GM12878 (cell line): ENCODE data around the gene TRIM7. TPM values are rescaled to one million over a fixed set of nuclear protein-coding genes. Genes with fewer than 3 reads are reported as not detected.
A peak's percentile ranks its signal among the peaks of the same experiment; 100 is the strongest.

Experiments used
- BACH1 ChIP-seq: fragments of 450-650 bp; IDR thresholded peaks from 2 replicates; pipeline ENCODE4 v1.6.1; 2017; ENCODE audit warnings: mild to moderate bottlenecking, borderline replicate concordance
- BCL11A ChIP-seq: IDR thresholded peaks from 2 replicates; pipeline ENCODE4 v1.6.1; 2011; ENCODE audit warnings: low read depth, low read length
- BHLHE40 ChIP-seq, 2 experiments: fragments of 450-650 bp in 1 of 2; IDR thresholded peaks; 2 replicates each; pipeline ENCODE4 v1.6.1; 2011 to 2017; ENCODE audit warnings: low read depth in 2 of 2, borderline replicate concordance in 1 of 2, improper control_type of control experiment in 1 of 2, low read length in 1 of 2, mild to moderate bottlenecking in 1 of 2
- CBX5 ChIP-seq: sonication (generic); IDR thresholded peaks from 2 replicates; pipeline ENCODE4 v1.6.1; 2016; ENCODE audit warnings: low read depth, moderate library complexity, mild to moderate bottlenecking, inconsistent platforms
- EP300 ChIP-seq, 2 experiments: fragments of 150-350 bp in 1 of 2; IDR thresholded peaks; 2 replicates each; pipeline ENCODE4 v1.6.1; 2011 to 2012; ENCODE audit warnings: low read depth in 2 of 2, low read length in 2 of 2, borderline replicate concordance in 1 of 2, improper control_type of control experiment in 1 of 2, inconsistent platforms in 1 of 2; ENCODE audit not compliant: control insufficient read depth in 1 of 2
- FOXK2 ChIP-seq: fragments of 450-650 bp; IDR thresholded peaks from 2 replicates; pipeline ENCODE4 v1.6.1; 2017; ENCODE audit warnings: mild to moderate bottlenecking, moderate library complexity
- GABPA ChIP-seq: IDR thresholded peaks from 2 replicates; pipeline ENCODE4 v1.6.1; 2014; ENCODE audit warnings: antibody characterized with exemption, low read depth, mild to moderate bottlenecking, inconsistent platforms
- MEF2A ChIP-seq: IDR thresholded peaks from 2 replicates; pipeline ENCODE4 v1.6.1; 2011; ENCODE audit warnings: low read depth, mild to moderate bottlenecking, low read length, moderate library complexity; ENCODE audit not compliant: insufficient read depth
- MYB ChIP-seq: fragments of 150-350 bp; IDR thresholded peaks from 2 replicates; pipeline ENCODE4 v1.6.1; 2014; ENCODE audit warnings: mild to moderate bottlenecking, low read depth, low read length, borderline replicate concordance
- NBN ChIP-seq: fragments of 450-650 bp; IDR thresholded peaks from 2 replicates; pipeline ENCODE4 v1.6.1; 2016
- NFXL1 ChIP-seq: fragments of 450-650 bp; IDR thresholded peaks from 2 replicates; pipeline ENCODE4 v1.6.1; 2017; ENCODE audit warnings: antibody characterized with exemption, mild to moderate bottlenecking, borderline replicate concordance
- NFYA ChIP-seq: IDR thresholded peaks from 2 replicates; pipeline ENCODE4 v1.6.1; 2011; ENCODE audit warnings: low read depth, mild to moderate bottlenecking, low read length, improper control_type of control experiment, borderline replicate concordance
- NR2F1 ChIP-seq: fragments of 450-650 bp; conservative IDR thresholded peaks from 2 replicates; pipeline ENCODE4 v1.6.1; 2017; ENCODE audit warnings: mild to moderate bottlenecking
- POLR2A ChIP-seq: IDR thresholded peaks from 2 replicates; pipeline ENCODE4 v1.6.1; 2011; ENCODE audit warnings: low read depth, mild to moderate bottlenecking, low read length
- RBBP5 ChIP-seq: fragments of 200-600 bp; sonication (generic); conservative IDR thresholded peaks from 2 replicates; pipeline ENCODE4 v1.6.1; 2016
- RUNX3 ChIP-seq: IDR thresholded peaks from 2 replicates; pipeline ENCODE4 v1.6.1; 2012; ENCODE audit warnings: low read length, inconsistent platforms
- SIX5 ChIP-seq: IDR thresholded peaks from 2 replicates; pipeline ENCODE4 v1.6.1; 2011; ENCODE audit warnings: mild to moderate bottlenecking, low read depth, low read length, moderate library complexity; ENCODE audit not compliant: severe bottlenecking
- SRF ChIP-seq, 2 experiments: IDR thresholded peaks; 2 replicates each; pipeline ENCODE4 v1.6.1; 2011; ENCODE audit warnings: low read depth in 2 of 2, low read length in 2 of 2, mild to moderate bottlenecking in 1 of 2, moderate library complexity in 1 of 2
- STAT3 ChIP-seq: IDR thresholded peaks from 2 replicates; pipeline ENCODE4 v1.6.1; 2011; ENCODE audit warnings: low read depth, low read length, improper control_type of control experiment
- SUPT20H ChIP-seq: IDR thresholded peaks from 2 replicates; pipeline ENCODE4 v1.6.1; 2011; ENCODE audit warnings: low read depth, mild to moderate bottlenecking, low read length, moderate library complexity, borderline replicate concordance; ENCODE audit not compliant: control insufficient read depth
- ZBED1 ChIP-seq: IDR thresholded peaks from 2 replicates; pipeline ENCODE4 v1.6.1; 2016; ENCODE audit warnings: borderline replicate concordance
- ZNF207 ChIP-seq: fragments of 450-650 bp; IDR thresholded peaks from 2 replicates; pipeline ENCODE4 v1.6.1; 2014; ENCODE audit warnings: antibody characterized with exemption, mild to moderate bottlenecking, borderline replicate concordance
- polyA plus RNA-seq, 11 experiments: library from polyadenylated mRNA; depleted of rRNA in 4 of 11; unstranded in 6 of 11; stranded (reverse) in 5 of 11; fragments of >200 nt; fragmentation: Nextera tagmentation in 4 of 11; fragmentation: Illumina TruSeq in 1 of 11; extraction: Ambion mirVana in 4 of 11; extraction: Trizol in 1 of 11; gene quantifications; 1 replicate in 1 of 11; 2 replicates in 10 of 11; pipeline versions ENCODE4 v1.2.1 to v1.2.3, GENCODE V29; 2011 to 2016; ENCODE audit warnings: inconsistent platforms in 2 of 11, missing spikeins in 2 of 11, low read depth in 1 of 11
- total RNA-seq, 4 experiments: library from RNA; depleted of rRNA in 3 of 4; stranded (reverse); fragments of >200 nt in 3 of 4; fragmentation: Illumina TruSeq in 1 of 4; extraction: Trizol in 1 of 4; gene quantifications; 2 replicates each; pipeline versions ENCODE4 v1.2.1 to v1.2.3, GENCODE V29; 2013 to 2021
- TF ChIP-seq, protein P1 (sequence below): fragments of 450-650 bp; IDR thresholded peaks from 2 replicates; pipeline ENCODE4 v1.6.1; 2016; ENCODE audit warnings: mild to moderate bottlenecking, moderate library complexity, borderline replicate concordance
- TF ChIP-seq, protein P2 (sequence below): IDR thresholded peaks from 2 replicates; pipeline ENCODE4 v1.6.1; 2011; ENCODE audit warnings: mild to moderate bottlenecking, low read depth, low read length, moderate library complexity; ENCODE audit not compliant: insufficient replicate concordance
- TF ChIP-seq, protein P3 (sequence below): fragments of 450-650 bp; IDR thresholded peaks from 2 replicates; pipeline ENCODE4 v1.6.1; 2017; ENCODE audit warnings: low read depth, mild to moderate bottlenecking, moderate library complexity

Gene TRIM7
- total and polyA plus RNA-seq, 10 of the 15 experiments (the other 5 are each of a cell fraction or from before 2014, with no cell fraction given), result 0.02 to 1.6 (median 0.41) TPM

DNA sequence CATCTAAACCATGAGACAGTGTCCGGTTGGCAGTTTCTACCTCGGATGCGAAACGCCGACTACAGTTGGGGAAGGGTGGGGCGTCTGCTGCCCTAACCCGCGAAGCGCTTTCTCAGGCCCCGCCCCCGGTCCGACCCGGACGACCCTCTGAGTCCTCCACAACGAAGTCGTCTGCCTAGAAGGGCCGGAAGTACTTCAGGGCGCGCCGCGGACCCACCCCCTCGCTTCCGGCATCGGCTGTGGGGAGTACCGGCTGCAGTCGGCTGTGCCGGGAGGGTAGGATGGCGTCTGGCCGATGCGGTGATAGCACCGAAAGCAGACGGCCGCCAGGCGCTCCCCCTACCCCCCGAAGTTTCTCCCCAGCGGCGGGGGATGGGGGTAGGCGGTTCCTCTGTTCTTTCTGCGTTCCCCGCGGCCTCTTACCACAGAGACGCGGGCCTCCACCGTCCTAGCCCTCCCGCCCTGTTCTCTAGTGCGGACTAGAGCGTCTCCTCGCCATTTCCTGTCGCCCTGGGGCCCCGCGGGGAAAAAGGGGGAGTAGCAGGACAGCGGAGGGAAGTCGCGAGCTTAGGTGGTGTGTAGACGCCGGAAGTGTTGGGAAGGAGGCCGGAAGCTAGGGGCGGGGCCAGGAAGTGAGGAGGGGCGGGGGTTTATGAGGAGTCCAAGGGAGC, 18.2 kb upstream of the TRIM7 start, which contains the start of gene TRIM41 (continued):
- TF ChIP-seq ZNF207, result peak; percentile 97
- no peak for TF ChIP-seq RUNX3
- TF ChIP-seq STAT3, result no peak
- TF ChIP-seq SRF (IDR thresholded peaks at IDR 0.05; ENCODE audit: low read depth in 2 of 2, low read length in 2 of 2), result 0 out of 4 replicates have a peak, but pooled peaks of 1 of the 2 experiments have one; percentile 43
- TF ChIP-seq BCL11A, result no peak
- TF ChIP-seq SIX5, result peak; percentile 53
- TF ChIP-seq MYB, result peak; percentile 79
- TF ChIP-seq NR2F1, result peak; percentile 84
- TF ChIP-seq FOXK2, result peak; percentile 67; the same call in 1 of the 2 replicates
- peak; percentile 67 for TF ChIP-seq MEF2A
- TF ChIP-seq NBN, result peak; percentile 97; the same call in 1 of the 2 replicates
- TF ChIP-seq CBX5, result no peak
- no peak for TF ChIP-seq RBBP5
- TF ChIP-seq BHLHE40 (IDR thresholded peaks at IDR 0.05; ENCODE audit: borderline replicate concordance in 1 of 2, low read depth in 2 of 2, low read length in 1 of 2), result peak; percentile 65 to 74; a peak in 3 of 4 replicates
- TF ChIP-seq GABPA, result no peak
- no peak for TF ChIP-seq NFYA
- TF ChIP-seq, protein P1, sequence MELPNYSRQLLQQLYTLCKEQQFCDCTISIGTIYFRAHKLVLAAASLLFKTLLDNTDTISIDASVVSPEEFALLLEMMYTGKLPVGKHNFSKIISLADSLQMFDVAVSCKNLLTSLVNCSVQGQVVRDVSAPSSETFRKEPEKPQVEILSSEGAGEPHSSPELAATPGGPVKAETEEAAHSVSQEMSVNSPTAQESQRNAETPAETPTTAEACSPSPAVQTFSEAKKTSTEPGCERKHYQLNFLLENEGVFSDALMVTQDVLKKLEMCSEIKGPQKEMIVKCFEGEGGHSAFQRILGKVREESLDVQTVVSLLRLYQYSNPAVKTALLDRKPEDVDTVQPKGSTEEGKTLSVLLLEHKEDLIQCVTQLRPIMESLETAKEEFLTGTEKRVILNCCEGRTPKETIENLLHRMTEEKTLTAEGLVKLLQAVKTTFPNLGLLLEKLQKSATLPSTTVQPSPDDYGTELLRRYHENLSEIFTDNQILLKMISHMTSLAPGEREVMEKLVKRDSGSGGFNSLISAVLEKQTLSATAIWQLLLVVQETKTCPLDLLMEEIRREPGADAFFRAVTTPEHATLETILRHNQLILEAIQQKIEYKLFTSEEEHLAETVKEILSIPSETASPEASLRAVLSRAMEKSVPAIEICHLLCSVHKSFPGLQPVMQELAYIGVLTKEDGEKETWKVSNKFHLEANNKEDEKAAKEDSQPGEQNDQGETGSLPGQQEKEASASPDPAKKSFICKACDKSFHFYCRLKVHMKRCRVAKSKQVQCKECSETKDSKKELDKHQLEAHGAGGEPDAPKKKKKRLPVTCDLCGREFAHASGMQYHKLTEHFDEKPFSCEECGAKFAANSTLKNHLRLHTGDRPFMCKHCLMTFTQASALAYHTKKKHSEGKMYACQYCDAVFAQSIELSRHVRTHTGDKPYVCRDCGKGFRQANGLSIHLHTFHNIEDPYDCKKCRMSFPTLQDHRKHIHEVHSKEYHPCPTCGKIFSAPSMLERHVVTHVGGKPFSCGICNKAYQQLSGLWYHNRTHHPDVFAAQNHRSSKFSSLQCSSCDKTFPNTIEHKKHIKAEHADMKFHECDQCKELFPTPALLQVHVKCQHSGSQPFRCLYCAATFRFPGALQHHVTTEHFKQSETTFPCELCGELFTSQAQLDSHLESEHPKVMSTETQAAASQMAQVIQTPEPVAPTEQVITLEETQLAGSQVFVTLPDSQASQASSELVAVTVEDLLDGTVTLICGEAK, result peak; percentile 98
- peak; percentile 98 for TF ChIP-seq POLR2A
- no peak for TF ChIP-seq SUPT20H
- peak; percentile 48; the same call in 1 of the 2 replicates for TF ChIP-seq BACH1
- TF ChIP-seq EP300 (IDR thresholded peaks at IDR 0.05; ENCODE audit: borderline replicate concordance in 1 of 2, control insufficient read depth in 1 of 2, low read depth in 2 of 2, low read length in 2 of 2), result no peak
- TF ChIP-seq, protein P2, sequence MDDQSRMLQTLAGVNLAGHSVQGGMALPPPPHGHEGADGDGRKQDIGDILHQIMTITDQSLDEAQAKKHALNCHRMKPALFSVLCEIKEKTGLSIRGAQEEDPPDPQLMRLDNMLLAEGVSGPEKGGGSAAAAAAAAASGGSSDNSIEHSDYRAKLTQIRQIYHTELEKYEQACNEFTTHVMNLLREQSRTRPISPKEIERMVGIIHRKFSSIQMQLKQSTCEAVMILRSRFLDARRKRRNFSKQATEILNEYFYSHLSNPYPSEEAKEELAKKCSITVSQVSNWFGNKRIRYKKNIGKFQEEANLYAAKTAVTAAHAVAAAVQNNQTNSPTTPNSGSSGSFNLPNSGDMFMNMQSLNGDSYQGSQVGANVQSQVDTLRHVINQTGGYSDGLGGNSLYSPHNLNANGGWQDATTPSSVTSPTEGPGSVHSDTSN, result peak; percentile 32
- TF ChIP-seq, protein P3, sequence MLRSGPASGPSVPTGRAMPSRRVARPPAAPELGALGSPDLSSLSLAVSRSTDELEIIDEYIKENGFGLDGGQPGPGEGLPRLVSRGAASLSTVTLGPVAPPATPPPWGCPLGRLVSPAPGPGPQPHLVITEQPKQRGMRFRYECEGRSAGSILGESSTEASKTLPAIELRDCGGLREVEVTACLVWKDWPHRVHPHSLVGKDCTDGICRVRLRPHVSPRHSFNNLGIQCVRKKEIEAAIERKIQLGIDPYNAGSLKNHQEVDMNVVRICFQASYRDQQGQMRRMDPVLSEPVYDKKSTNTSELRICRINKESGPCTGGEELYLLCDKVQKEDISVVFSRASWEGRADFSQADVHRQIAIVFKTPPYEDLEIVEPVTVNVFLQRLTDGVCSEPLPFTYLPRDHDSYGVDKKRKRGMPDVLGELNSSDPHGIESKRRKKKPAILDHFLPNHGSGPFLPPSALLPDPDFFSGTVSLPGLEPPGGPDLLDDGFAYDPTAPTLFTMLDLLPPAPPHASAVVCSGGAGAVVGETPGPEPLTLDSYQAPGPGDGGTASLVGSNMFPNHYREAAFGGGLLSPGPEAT, result peak; percentile 91
- no peak for TF ChIP-seq NFXL1
- TF ChIP-seq ZBED1, result 0 out of 2 replicates have a peak, but pooled peaks have one; percentile 37
